AG09319 (cell line): ENCODE measurements around the gene C19orf44.

ENCODE experiments used
- DNase-seq: peaks from one replicate; pipeline ENCODE4 v3.0.0-alpha.2; 2010; ENCODE audit warnings: low read depth; ENCODE audit errors: extremely low read depth
- CTCF ChIP-seq: IDR thresholded peaks from 2 replicates; pipeline ENCODE4 v1.5.1; 2011; ENCODE audit warnings: low read depth, mild to moderate bottlenecking, inconsistent platforms, low read length, moderate library complexity

Gene C19orf44

GRCh38 chr19:16456652-16457194 lies 39.5 kb upstream of the C19orf44 start:
- DNase-seq, result no peak
- TF ChIP-seq CTCF, result no peak

- DNase-seq, result peak; percentile 32
- TF ChIP-seq CTCF, result no peak
These were observed 38.8 kb upstream of the C19orf44 start for GRCh38 chr19:16457195-16457953.

GRCh38 chr19:16457954-16458331 lies 38.3 kb upstream of the C19orf44 start:
- TF ChIP-seq CTCF, result no peak

GRCh38 chr19:16458391-16459341 lies 37.5 kb upstream of the C19orf44 start:
- DNase-seq, result no peak
- no peak for TF ChIP-seq CTCF

More at GRCh38 chr19:16457954-16458331, 38.3 kb upstream of the C19orf44 start:
- no peak for DNase-seq

GRCh38 chr19:16459680-16460079 lies 36.5 kb upstream of the C19orf44 start:
- no peak for DNase-seq
- TF ChIP-seq CTCF, result no peak

- TF ChIP-seq CTCF, result no peak
- no peak for DNase-seq
These were observed 35.7 kb upstream of the C19orf44 start for GRCh38 chr19:16460454-16460853.
